Activated T-helper 2 cell treated with anti-CD3 and anti-CD28 coated beads, Interferon-gamma antibody, Interleukin-2, Interleukin-4, amounts not matched to agents 10 μg/mL and 5 μg/mL and 100 μg/mL, durations not matched to agents 14 hours and 24 hours and 36 hours (primary cell): ENCODE results near the gene KIF13A. TPM values are rescaled to one million over a fixed set of nuclear protein-coding genes. Genes with fewer than 3 reads are reported as not detected.

Source experiments
- DNase-seq: peaks from one replicate; pipeline ENCODE4 v3.0.0; 2021; ENCODE audit warnings: low spot score
- H3K27ac Mint-ChIP-seq: one replicate; pipeline ENCODE4 v1.8.0; 2021; ENCODE audit warnings: mixed read lengths
- H3K27me3 Mint-ChIP-seq: one replicate; pipeline ENCODE4 v1.8.0; 2021; ENCODE audit warnings: low read depth, mixed read lengths
- H3K36me3 Mint-ChIP-seq: one replicate; pipeline ENCODE4 v1.8.0; 2021; ENCODE audit warnings: low read depth, mixed read lengths
- H3K4me1 Mint-ChIP-seq: one replicate; pipeline ENCODE4 v1.8.0; 2021; ENCODE audit warnings: low read depth, mixed read lengths
- H3K4me3 Mint-ChIP-seq: one replicate; pipeline ENCODE4 v1.8.0; 2021; ENCODE audit warnings: low read depth, mild to moderate bottlenecking, moderate library complexity, mixed read lengths
- H3K9me3 Mint-ChIP-seq: one replicate; pipeline ENCODE4 v1.8.0; 2021; ENCODE audit warnings: mixed read lengths
- intact Hi-C: fragments of 100-400 bp; cut with micrococcal nuclease; formaldehyde crosslinking; loops from one replicate; pipeline ENCODE4 v1.15.1; 2023
- total RNA-seq: library from RNA; stranded (reverse); gene quantifications from 2 replicates; pipeline ENCODE4 v1.2.3, GENCODE V29; 2022

Gene KIF13A
- total RNA-seq, 1 donor from 2014 or later: not detected

DNA sequence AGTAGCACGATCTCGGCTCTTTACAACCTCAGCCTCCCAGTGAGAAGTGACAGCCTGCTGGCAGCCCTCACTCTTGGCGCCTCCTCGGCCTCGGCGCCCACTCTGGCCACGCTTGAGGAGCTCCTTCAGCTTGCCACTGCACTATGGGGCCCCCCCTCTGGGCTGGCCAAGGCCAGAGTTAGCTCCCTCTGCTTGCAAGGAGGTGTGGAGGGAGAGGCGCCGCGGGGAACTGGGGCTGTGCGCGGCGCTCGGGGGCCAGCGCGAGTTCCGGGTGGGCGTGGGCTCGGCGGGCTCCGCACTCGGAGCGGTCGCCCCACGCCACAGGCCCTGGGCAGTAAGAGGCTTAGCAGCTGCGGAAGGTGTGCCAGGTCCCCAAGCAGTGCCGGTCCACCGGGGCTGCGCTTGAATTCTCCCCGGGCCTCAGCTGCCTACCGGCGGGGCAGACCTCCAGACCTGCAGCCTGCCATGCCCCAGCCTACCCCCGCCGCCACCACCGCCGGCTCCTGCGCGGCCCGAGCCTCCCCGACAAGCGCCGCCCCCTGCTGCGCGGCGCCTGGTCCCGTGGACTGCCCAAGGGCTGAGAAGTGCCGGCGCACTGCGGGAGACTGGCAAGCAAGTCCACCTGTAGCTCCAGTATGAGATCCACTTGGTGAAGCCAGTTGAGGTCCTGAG is 258.7 kb downstream of the KIF13A start:
- no peaks in the 10 kb centered on the region for H3K9me3 Mint-ChIP-seq
- H3K27ac Mint-ChIP-seq: no peak overlapping the region
- DNase-seq: no peak
- no peaks in the 10 kb centered on the region for H3K4me1 Mint-ChIP-seq
- intact Hi-C loops: no loop called here
- H3K36me3 Mint-ChIP-seq: no peaks in the 10 kb centered on the region
- H3K27me3 Mint-ChIP-seq: no peaks in the 10 kb centered on the region
- no peak overlapping the region for H3K4me3 Mint-ChIP-seq

DNA sequence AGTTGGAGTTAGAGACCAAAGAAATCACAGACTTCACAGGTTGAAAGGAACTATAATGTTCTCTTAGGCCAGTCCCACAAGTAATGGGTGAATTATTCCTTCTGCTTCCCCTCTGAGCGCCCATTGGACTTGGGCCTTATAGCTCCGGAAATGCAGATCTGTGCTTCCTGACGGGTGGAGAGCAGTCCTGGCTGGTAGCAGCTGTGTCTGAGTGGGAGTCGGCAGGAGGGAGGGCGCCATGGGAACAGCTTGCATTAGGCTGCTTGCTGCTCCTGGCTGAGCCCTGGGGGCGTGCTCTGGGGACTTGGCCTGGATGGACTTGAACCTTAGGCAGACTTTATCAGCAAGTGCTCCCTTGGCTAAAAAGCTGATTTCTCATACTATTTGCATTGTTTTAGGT is 262.4 kb downstream of the KIF13A start:
- H3K4me1 Mint-ChIP-seq: no peaks in the 10 kb centered on the region
- peaks cover 3% of the 10 kb centered on the region for H3K27me3 Mint-ChIP-seq
- intact Hi-C loops: no loop called here
- no peaks in the 10 kb centered on the region for H3K9me3 Mint-ChIP-seq
- DNase-seq: no peak
- no peak overlapping the region for H3K4me3 Mint-ChIP-seq
- no peaks in the 10 kb centered on the region for H3K36me3 Mint-ChIP-seq
- no peak overlapping the region for H3K27ac Mint-ChIP-seq

DNA sequence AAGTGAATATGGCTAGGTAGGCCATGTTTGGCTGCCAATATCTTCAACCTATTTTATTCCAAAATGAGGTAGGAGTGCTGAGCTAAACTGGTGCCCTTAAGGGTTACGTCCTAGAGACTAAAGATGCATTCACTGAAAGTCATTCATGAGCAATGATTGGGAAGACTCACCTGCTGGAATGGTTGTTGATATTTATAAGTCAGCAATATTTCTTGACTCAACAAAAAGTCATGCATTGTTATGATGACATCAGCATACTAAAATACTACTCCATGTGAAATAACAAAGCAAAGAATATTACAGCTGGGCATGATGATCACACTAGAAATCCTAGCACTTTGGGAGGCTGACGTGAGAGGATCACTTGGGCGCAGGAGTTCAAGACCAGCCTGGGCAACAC is 263.1 kb downstream of the KIF13A start:
- no peaks in the 10 kb centered on the region for H3K9me3 Mint-ChIP-seq
- intact Hi-C loops: no loop called here
- H3K4me3 Mint-ChIP-seq: no peak overlapping the region

DNA sequence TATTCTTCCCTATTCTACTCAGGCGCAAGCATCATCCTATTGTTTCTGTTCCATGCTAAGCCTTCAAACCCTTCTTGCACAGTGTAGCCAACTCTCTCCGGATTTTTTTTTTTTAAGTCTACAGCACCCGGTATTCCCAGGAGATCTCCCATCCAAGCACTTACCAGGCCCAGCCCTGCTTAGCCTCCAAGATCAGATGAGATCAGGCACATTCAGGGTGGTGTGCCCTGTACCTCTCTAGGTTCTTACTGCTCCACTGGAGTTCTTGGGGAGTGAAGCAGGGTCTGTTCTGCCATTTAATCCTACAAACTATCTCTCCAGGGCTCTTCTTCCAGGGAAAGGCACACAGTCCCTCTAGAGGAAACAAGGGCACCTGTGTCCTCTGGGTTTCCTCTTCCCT is 265.8 kb downstream of the KIF13A start:
- H3K4me1 Mint-ChIP-seq: no peaks in the 10 kb centered on the region
- no peaks in the 10 kb centered on the region for H3K36me3 Mint-ChIP-seq
- no peak overlapping the region for H3K27ac Mint-ChIP-seq
- intact Hi-C loops: no loop called here
- H3K9me3 Mint-ChIP-seq: no peaks in the 10 kb centered on the region
- DNase-seq: no peak
- no peak overlapping the region for H3K4me3 Mint-ChIP-seq
- H3K27me3 Mint-ChIP-seq: peaks cover 8% of the 10 kb centered on the region

More for the DNA sequence above, 263.1 kb downstream of the KIF13A start:
- DNase-seq: no peak
- Mint-ChIP-seq H3K27me3 (peaks cover 6% of the 10 kb centered on the region), H3K36me3 (no peaks in the 10 kb centered on the region), H3K4me1 (no peaks in the 10 kb centered on the region), H3K27ac (no peak overlapping the region)

DNA sequence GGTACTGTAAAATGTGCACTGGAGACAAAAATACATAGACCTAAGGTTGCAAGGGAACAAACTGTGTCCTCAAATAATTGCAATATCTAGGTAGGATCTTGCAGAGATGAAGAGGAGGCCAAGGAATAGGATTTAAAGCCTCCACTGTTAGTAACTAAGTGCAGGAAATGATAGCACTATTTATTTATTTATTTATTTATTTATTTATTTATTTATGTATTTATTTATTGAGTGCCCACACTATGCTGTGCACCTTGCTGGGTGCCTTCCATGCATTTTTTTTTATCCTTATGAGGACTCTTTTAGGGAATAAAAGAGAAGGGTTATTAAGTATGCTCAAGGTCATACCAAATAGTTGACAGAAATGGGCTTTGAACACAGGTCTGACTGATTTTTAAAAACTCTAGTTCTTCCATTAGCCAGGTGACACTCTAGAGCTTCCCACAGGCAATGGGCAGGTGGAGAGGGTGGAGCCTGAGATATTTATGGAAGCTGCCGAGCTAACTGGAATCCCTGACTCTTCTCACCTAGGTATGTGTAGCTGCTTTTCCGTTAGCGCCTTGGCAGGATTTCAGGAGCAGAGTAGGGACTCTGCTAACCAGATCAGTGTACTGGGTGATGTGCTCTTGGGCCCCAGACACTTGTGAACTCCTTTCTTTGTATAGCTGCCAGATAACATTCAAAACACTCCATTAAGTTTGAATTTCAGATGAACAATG is 268.0 kb downstream of the KIF13A start:
- no peaks in the 10 kb centered on the region for H3K9me3 Mint-ChIP-seq
- no peak overlapping the region for H3K4me3 Mint-ChIP-seq
- intact Hi-C loops: no loop called here
- H3K27ac Mint-ChIP-seq: no peak overlapping the region
- peaks cover 3% of the 10 kb centered on the region for H3K36me3 Mint-ChIP-seq
- H3K27me3 Mint-ChIP-seq: peaks cover 8% of the 10 kb centered on the region
- no peak for DNase-seq
- peaks cover 10% of the 10 kb centered on the region for H3K4me1 Mint-ChIP-seq

DNA sequence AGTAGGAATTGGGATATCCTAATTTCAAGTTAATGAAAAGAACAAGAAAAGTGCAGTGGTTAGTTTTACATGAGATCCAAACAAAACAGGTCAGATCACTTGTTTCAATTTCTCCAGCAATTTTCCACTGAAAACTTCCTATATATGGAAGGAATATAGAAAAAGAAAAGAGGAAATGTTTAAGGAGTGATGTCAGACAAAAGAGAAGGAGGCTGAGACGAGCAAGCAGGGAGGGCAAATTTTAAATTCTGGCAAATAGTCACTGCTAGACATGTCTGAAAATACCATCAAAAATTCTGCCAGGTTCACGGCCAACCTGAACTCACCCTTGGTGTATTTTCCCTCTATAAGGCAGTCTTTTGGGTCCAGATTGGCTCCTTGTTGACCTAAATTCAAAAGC is 271.2 kb downstream of the KIF13A start:
- H3K27me3 Mint-ChIP-seq: peaks cover 5% of the 10 kb centered on the region

DNA sequence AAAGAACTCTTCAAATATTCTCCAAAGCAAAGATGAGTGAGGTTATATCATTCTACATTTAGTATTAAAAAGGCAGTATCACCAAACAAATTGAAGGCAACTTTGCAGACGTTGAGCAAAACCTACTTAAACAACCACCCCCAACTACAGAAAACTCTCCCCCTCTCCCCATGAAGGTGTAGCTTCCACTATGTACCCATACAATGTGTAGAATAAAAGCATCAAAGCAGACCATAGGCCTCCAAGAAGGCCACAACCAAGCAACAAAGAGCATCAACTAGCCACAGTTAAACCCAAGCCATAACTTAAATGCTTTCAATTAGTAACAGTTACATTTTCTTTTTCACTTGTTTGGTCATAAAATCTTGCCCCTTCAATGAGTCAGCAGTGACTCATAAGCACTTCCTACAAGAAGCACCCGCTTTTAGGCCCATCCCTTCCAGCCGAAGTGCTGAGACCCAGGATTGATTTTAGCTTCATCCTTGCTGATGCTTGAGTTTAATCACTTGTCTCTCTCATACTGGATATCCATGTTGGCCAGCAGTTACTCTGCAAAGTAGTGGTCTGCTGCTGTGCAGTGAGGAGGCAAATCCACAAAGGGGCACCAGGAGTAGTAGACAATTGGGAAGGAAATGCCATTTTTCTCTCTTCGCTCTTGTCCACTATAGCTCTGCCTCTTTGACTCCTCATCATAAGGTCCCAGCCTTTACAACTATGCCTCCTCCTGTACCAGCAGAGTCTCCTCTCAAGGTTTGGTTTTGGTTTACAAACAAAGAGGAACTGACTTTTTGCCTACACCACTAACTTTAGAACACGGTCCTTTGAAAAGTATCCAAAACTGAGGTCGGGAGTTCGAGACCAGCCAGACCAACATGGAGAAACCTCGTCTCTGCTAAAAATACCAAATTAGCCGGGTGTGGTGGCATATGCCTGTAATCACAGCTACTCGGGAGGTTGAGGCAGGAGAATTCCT is 272.3 kb downstream of the KIF13A start:
- Mint-ChIP-seq H3K9me3 (no peaks in the 10 kb centered on the region), H3K4me3 (peak overlapping the region; percentile 62), H3K27me3 (peaks cover 5% of the 10 kb centered on the region), H3K36me3 (peaks cover 9% of the 10 kb centered on the region), H3K27ac (peak overlapping the region; percentile 86), H3K4me1 (peaks cover 15% of the 10 kb centered on the region)
- DNase-seq: peak; percentile 27
- intact Hi-C loops: no loop called here

More for the DNA sequence above, 271.2 kb downstream of the KIF13A start:
- no peak overlapping the region for H3K4me3 Mint-ChIP-seq
- no peaks in the 10 kb centered on the region for H3K9me3 Mint-ChIP-seq
- no peak overlapping the region for H3K27ac Mint-ChIP-seq
- peaks cover 15% of the 10 kb centered on the region for H3K4me1 Mint-ChIP-seq
- intact Hi-C loops: no loop called here
- no peak for DNase-seq
- peaks cover 3% of the 10 kb centered on the region for H3K36me3 Mint-ChIP-seq

DNA sequence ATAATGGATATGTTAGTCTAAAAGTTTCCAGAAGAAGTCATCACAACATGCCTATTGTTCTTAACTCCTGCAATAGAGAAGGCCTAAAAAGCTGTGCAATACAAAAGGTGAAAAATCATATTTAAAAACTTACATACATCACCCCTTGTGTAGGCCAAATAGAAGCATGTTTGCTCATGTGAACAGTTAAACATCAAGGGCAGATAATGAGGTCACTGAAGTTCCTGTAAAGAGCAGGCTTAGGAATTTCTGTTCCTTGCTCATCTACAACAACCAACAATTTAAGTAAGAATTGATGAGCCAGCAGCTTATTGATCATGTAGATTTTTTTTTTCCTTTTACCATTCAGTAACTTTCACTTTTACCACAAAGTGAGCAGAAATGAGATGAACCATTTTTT is 273.3 kb downstream of the KIF13A start:
- H3K27me3 Mint-ChIP-seq: peaks cover 1% of the 10 kb centered on the region
- no peak overlapping the region for H3K27ac Mint-ChIP-seq
- intact Hi-C loops: no loop called here
- no peak overlapping the region for H3K4me3 Mint-ChIP-seq
- peaks cover 13% of the 10 kb centered on the region for H3K36me3 Mint-ChIP-seq
- peaks cover 15% of the 10 kb centered on the region for H3K4me1 Mint-ChIP-seq
- no peaks in the 10 kb centered on the region for H3K9me3 Mint-ChIP-seq
- DNase-seq: no peak

DNA sequence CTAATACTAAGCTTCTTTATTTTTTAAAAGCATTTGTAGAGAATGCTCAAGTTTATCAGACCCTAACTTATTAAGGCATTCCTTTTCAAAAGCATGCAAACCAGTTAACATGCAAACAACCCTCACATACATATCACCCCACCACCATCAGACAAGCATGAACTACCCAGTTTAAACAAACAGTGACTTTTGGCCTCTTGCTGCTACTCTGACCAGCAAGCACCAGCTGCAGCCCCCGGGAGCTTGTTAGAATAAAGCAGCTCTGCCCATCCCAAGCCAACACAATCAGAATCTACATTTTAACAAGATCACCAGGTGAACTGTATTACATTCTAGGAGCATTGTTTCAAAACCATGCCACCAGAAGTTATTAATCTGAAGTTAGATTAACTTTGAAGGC is 274.9 kb downstream of the KIF13A start:
- DNase-seq: no peak
- intact Hi-C loops: no loop called here
- Mint-ChIP-seq H3K36me3 (peaks cover 25% of the 10 kb centered on the region), H3K27ac (no peak overlapping the region), H3K9me3 (no peaks in the 10 kb centered on the region), H3K27me3 (no peaks in the 10 kb centered on the region), H3K4me1 (peaks cover 18% of the 10 kb centered on the region), H3K4me3 (no peak overlapping the region)

DNA sequence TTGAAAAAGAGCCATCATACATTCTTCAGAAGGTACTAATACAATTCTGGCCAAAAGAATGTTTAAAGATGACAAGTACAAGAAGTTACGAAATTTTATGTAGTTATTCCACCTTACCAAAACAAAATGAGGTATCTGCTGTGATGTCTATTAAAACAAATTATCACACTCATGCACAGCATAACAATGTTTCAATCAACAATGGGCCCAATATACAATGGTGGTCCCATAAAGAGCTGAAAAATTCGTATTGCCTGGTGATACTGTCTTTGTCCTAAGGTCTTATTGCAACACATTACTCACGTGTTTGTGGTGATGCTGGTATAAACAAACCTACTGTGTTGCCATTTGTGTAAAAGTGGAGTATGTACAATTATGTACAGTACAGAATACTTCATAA is 277.1 kb downstream of the KIF13A start:
- H3K4me1 Mint-ChIP-seq: peaks cover 24% of the 10 kb centered on the region
- H3K27ac Mint-ChIP-seq: no peak overlapping the region
- H3K36me3 Mint-ChIP-seq: peaks cover 39% of the 10 kb centered on the region
- H3K4me3 Mint-ChIP-seq: no peak overlapping the region
- H3K27me3 Mint-ChIP-seq: no peaks in the 10 kb centered on the region
- DNase-seq: no peak
- no peaks in the 10 kb centered on the region for H3K9me3 Mint-ChIP-seq
- intact Hi-C loops: no loop called here

DNA sequence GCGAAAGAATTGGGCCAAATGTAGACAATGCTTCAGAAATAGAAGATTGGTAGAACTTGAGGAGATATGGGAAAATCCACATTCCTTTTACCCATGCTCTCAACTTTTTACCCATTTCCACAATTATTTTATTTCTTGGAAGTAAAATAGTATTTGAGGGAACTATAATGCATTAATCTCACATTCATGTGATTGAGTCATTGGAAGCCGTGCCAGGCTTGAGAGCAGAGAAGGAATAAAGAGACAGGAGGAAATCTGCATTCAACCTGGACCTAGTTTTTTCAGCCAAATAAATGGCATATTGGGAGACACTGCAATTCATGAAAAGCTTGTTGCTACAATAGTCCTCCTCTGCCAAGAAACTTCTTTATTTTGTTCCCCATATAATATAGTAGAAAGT is 278.0 kb downstream of the KIF13A start:
- intact Hi-C loops: no loop called here
- Mint-ChIP-seq H3K4me1 (peaks cover 16% of the 10 kb centered on the region), H3K27me3 (no peaks in the 10 kb centered on the region), H3K36me3 (peaks cover 37% of the 10 kb centered on the region), H3K9me3 (no peaks in the 10 kb centered on the region), H3K27ac (no peak overlapping the region), H3K4me3 (no peak overlapping the region)
- no peak for DNase-seq
